GM18867 (cell line): ENCODE data around the gene BRI3.
A peak's percentile ranks its signal among the peaks of the same experiment; 100 is the strongest.

Experiments
- ATAC-seq: cut with Tn5 transposase; IDR thresholded peaks from one replicate; pipeline ENCODE4 v1.9.1; 2021; ENCODE audit warnings: mild to moderate bottlenecking, moderate library complexity; ENCODE audit not compliant: unreplicated experiment

Gene BRI3, protein sequence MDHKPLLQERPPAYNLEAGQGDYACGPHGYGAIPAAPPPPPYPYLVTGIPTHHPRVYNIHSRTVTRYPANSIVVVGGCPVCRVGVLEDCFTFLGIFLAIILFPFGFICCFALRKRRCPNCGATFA

DNA sequence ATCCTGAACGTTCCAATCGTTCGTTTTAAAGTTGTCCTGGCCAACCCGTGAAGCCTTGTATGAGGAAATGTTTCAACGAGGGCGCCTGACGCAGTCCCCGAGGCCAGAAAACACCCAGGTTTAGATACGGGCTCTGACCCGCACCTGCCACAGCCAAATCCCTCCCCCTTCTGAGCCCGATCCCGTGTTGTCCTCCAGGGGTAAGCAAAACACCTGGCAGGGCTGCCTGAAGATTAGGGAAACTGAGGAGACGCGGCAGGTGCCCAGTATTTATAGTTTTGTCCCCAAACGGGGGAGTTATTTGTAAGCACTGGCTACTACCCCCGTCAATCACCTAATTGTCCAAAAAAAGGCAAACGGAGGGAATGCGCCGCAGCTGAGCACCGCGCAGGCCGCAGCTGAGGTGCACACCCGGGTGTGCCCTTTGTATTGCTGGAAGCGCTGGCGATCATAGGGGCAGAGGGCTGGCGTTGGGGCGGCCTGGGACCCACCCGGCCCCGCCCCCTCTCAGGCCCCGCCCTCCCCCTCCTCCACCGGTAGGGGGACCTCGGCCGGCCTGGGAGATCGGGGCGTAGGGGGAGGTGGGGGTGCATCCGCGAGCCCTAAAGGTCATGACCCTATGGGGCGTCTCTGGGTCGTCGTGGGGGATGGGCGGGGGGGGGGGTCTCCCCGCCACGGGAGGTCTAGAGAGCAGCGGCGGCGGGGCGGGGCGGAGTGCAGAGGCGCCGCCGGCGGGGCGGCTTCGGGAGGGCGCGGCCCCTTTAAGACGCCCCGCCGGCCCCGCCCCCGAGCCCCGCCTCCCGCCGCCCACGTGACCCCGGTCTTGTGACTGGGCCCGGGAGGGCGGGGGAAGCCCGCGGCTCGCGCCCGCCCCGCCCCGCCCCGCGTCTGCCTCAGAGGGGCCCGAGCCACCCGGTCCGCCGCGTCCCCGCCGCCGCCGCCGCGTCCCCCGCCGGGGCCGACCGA lies at the start of gene BRI3:
Gene BRI3 (plus strand): TSS at position 896 of the 966 bp plus-strand sequence. CDS start 110 bp downstream, outside the sequence.
- ATAC-seq = peak; percentile 80

DNA sequence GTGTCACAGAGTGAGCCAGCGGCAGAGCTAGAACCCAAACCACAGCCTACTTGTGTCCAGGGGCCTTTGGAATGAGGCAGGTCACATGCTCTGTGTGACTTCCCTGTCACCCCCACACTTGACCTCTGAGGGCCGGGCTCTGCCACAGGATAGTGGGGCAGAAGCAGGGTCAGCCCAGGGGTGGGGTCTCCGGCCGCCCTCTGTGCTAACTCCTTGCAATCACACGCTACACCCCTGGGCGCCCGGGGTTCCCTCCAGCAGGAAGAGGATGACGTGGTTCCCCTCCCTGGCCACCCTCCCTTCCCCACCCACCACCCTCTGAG lies 49.3 kb upstream of the BRI3 start:
- no peak for ATAC-seq

DNA sequence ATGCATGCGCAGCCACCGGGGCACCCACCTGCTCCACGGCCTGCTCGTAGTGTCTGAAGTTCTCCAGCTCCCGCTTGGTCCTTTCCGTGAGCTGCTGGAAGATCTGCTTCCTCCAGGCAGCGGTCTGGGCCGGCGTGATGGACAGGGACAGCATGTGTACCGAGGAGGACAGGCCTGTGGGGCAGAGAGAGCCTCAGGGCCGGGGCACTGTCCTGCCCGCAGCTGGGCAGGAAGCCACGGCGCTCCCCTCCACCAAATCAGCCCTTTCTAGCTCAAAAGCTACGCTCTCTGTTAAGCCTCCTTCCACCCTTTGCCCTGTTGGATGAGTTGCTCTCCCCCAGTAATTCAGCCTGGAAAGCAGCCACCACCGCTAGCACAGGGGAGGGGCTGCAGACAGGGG lies 48.7 kb upstream of the BRI3 start:
- ATAC-seq = no peak

DNA sequence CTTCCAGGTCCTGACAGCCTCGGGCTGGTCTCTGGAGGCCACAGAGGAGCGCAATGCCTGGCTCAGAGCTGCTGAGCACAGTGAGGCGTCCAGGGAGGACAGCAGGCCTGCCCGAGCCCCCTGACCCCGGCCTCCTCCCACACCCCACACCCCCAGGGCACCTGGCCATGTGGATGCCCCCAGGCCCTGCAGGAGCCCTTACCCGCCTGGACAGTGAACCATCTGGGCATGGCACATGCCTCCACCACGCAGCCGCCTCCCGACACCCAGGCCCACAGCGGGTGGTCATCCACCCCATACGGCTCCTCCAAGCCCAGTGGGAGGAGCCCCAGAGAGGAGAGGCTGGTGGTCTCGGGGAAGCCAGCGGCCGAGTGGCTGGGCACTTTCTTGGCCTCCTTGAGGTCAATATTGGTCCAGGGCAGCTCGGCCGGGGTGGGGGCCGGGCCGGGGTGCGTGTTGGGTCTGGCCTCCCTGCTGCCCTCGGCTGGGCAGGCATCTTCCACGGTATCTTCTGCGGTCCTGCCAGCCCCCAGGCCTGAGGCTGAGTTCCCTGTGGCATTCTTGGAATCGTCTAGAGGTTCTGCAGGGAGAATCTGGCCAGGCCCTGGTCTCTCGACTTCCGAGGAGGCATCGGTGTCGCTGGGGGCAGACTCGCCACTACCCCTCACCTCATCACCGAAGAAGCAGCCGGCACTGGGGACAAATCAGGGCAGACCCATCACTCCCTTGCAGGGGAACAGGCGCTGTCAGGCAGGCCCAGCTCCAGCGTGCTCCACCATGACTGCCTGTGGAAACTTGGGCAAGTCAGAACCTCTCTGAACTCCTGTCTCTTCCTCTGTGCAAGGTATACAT lies 48.0 kb upstream of the BRI3 start:
- ATAC-seq = no peak

DNA sequence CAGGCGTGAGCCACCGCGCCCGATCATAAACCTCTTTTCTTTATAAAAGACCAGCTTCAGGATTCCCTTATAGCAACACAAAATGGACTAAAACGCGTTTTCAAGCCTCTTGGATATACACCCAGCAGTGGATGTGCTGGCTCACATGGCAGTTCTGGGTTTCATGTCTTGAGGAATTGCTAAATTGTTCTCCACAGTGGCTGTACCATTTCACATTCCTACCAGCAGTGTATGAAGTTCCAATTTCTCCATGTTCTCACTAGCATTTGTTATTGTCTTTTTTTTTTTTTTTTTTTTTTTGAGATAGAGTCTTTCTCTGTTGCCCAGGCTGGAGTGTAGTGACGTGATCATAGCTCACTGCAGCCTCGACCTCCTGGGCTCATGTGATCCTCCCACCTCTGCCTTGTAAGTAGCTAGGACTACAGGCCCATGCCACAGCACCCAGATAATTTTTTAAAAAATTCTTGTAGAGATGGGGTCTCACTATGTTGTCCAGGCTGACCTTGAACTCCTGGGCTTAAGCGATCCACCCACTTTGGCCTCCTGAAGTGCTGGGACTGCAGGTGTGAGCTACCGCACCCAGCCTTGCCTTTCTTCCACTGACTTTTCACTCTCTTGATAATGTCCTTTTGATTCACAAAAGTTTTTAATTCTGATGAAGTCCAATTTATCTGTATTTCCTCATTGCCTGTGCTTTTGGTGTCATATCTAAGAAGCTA lies 46.9 kb upstream of the BRI3 start:
- no peak for ATAC-seq

DNA sequence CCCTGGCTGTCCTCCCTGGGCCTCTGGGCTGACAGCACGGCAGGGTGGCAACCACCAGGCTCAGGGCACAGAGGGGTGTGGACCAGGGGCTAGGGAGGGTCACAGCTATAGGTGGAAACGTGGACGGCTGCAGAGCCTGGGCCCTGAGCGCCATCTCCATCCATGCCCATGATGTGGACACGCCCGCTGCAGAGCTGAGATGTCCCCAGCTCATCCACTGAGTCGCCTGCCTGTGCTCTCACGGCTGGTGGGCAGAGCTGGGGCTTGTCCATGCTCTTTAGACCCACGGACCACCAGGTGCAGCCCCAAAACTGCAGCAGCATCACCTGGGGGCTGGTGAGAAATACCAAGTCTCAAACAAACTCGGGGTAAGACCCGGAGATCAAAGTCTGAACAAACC lies 45.6 kb upstream of the BRI3 start:
- no peak for ATAC-seq

DNA sequence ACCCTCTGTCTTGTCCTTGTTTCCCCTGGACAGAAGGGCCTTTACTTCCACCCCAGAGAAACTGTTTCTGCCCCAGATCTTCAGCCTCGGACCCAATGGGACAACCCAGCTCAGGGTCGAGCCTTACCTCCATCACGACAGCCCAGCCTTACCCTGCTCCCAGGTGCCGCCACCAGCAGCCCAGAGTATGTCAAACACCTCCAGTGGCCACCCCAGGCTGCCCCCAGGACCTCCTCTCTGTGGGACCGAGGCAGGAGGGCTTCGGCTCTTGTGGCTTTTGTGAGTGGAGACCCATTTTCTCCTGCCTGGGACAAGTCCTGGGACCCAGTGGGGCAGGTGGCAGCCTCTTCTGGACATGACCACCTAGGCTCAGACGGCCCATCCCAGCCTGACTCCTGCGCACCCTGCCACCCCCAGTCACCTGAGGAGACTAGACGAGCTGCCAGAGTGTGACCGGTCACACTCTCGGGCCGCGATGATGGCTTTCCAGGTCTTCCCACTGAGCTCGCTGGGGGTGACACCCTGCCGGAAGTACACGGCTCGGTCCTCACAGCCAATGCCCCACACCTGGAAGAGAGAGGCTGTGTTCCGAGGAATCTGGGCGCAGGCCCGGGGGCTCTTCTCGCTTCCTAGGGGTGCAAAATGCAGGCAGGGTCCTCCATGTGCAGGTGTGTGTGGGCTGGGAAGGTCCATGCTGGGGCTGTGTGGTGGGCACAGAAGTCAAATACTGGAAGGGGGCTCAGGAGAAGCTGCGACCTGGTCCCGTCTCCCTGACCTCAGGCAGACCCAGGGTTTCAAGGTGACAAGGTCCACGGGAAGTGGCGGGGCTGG lies 44.9 kb upstream of the BRI3 start:
- no peak for ATAC-seq

DNA sequence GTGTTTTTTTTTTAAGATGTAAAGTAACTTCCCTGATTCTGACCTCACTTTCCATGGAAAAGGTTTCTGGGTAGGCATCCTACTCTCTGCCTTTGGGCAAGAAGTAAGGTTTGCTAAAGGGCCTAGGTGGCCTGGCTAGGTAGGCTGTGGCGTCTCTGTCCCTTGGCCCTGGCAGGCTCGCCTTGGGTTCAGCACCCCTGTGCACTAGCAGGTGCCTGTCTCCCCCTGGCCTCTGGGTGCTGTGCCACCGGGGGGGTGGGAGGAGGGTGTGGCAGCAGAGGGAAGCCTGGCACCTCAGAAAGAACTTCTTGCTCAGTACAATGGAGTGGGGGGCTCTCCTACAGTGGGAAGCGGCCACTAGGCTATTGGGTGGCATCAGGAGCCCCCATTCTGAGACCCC lies 43.4 kb upstream of the BRI3 start:
- ATAC-seq = no peak

DNA sequence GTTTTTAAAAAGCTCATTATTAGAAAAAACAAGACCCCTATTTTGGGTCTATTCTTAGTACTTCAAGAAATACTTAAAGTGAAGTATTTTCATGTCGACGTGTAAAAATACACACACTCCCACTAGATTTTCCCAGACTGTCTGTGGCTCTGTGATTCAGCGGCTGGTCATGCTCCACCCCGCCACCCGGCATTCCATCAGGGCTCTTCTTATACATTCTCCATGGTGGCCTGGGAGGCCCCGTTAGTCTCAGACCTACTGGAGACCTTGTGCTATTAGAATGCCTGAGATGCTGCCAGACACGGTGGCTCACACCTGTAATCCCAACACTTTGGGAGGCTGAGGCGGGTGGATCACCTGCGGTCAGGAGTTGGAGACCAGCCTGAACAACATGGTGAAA lies 42.5 kb upstream of the BRI3 start:
- no peak for ATAC-seq

DNA sequence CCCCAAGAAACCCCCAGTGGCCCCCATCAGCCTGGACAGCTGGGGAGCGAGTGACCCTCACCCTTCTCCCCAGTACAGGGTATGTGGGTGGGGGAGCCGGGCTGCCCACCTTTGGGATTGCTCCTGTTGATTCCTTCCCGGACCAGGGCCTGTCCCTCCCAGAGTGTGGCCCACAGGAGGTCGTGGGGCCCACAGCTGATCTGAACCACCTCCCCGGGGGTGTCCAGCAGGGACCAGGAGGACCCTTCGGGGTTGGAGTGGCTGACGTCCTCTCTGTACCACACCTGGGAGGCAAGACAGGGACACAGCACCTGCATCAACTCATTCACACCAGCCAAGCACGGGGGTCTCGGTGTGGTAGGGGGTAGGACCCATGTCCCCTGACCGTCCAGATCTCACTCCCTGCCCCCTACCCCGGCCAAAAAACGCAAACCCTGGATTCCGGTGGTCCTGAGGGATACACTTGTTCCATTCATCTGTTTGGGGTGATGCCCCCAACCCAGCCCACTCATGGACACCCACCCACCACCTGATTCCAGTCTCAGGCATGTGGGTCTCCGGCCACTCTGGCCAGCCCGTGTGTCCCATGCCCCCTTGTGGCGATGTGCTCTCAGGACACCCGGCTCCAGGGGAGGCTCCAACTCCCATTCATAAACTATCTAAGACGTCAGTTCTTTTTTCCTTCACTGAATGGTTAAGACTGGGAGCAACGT lies 40.4 kb upstream of the BRI3 start:
- ATAC-seq = no peak

DNA sequence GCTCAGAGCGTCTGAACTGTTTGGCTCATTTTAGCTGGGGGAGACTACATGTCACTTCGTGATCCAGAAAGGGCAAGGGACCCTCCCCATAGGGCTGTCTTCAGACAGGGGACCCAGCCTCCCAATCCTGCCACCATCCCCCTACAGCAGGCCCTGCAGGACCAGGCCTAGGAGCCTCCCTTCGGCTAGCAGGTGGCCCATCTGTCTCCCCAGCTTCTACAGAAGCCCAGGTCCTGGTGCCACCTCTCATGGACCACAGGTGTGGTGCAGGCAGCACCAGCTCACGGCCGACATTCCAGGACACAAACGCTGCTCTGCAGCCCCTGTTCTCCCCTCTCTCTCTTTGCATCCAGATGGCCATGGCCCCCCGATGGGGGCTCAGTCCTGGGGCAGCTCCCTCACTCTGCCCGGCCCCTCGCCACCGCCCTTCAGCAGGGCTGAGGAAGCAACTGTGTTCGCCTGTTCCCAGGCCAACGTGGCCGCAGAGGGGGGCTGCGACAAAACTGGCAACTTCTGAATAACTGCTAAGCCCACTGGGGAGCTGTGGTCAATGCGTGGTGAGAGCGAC lies 39.7 kb upstream of the BRI3 start:
- no peak for ATAC-seq

DNA sequence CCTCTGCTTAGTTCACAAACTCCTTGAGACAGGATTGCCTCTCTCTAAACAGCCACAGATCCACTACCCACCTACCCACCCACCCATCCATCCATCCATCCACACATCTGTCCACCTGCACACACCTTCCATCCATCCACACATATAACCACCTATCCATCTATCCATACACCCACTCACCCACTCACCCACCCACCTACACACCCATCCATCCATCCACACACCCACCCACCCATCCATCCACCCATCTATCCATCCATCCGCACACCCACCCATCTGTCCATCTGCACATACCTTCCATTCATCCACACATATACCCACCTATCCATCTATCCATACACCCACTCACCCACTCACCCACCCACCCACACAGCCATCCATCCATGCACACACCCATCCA lies 39.1 kb upstream of the BRI3 start:
- ATAC-seq = no peak

DNA sequence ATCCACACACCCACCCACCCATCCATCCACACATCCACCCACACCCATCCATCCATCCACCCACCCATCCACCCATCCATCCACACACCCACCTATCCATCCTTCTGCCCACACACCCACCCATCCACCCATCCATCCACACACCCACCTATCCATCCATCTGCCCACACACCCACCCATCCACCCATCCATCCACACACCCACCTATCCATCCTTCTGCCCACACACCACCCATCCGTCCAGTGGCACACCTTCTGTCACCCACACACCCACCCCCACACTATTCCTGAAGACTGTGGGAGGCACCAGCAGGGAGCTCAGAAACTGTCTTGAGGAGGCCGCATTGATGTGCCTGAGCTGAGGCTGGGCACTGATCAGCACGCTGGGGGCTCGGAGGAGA lies 38.6 kb upstream of the BRI3 start:
- ATAC-seq = no peak

DNA sequence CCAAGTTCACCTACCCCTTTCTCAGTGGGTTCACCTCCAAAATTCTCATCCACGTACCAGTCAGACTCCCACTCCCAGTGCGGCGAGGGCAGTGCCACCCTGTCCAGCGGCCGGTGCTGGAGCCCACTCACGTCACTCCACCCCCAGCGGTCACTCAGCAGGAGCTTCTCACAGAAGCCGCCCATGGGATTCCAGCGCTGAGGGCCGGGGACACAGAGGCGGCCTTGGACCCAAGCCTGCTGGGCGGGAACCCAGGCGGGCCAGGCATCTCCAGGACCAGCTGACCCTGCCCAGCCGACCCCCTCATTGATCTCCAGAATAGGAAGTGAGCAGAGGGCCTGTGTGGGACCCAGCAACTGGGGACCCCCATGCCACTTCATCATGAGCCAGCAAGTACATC lies 36.6 kb upstream of the BRI3 start:
- no peak for ATAC-seq

DNA sequence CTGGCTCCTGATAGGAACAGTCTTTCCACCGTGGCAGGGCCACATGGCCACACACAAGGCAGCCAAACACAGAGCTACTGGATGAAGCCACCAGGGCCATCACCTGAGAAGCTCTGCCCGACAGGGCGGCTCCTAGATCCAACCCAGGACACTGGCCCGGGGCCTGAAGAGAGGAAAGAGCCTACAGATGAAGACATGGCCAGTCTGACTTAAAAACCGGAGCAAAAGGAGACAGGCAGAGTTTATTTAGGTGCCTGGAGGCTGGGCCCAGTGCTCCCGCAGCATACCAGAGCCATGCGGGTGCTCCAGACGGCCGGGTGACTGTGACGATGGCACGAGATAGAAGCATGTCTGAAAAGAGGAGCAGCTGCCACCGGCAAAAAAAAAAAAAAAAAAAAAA lies 33.3 kb upstream of the BRI3 start:
- no peak for ATAC-seq

DNA sequence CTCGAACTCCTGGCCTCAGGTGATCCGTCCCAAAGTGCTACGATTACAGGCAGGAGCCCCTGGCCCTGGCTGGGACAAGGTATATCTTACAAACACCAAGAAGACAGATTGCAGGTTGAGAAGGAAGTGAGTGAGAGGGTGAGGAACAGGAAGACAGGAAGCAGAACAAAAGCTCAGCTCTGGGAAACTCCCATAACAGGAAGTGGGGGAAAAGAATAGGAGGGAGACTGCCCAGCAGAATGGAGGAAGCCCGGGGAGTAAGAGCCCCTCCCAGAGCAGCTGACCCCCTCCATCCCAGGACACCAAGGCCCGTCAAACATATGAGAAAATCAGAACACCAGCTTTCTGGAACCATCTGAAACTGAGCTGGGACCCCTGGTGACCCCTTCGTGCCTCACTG lies 32.4 kb upstream of the BRI3 start:
- ATAC-seq = no peak

DNA sequence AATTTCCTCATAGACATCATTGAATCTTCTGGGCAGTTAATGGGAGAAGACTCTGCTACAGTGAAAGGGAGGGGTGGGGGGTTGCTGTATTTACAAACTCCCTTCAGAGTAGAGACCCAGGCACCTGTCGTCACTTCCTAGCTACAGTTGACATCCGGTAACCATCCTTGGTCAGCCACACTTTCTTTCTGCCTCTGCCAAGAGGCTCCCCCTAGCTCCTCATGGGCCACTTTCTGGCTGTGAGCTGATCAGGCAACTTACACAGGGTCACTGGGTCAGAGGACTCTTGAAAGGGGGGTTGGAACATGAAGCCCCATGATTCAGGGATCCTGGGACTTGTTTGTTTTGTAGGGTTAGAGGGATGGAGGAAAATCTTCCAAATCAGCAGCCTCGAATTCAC lies 30.7 kb upstream of the BRI3 start:
- no peak for ATAC-seq

DNA sequence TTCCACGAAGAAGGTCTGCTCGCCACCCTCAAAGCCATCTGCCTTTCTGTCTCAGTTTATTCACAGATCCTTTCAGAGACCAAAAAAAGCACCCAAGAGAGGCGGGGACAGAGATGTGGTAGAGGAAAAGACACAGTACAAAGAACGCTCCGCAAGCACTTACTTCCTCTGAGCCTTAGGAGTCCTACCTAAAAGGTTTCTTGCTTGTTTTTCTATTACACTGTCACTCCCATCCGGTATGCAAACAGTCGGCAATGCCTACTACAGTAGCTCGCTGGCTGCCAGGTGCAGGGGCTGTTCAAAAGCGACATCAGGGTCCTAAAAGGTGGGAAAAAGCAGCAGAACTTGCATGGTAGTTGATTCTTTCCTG lies 30.3 kb upstream of the BRI3 start:
- ATAC-seq = peak; percentile 31
